AG10803 (cell line): ENCODE results near the gene EIF6.

Experiments used
- DNase-seq: peaks from one replicate; pipeline ENCODE4 v3.0.0; 2010; ENCODE audit warnings: low read depth
- H3K4me3 ChIP-seq: 2 replicates; pipeline ENCODE4 v1.5.1; 2011; ENCODE audit warnings: mild to moderate bottlenecking, low read length, control low read depth
- CTCF ChIP-seq: conservative IDR thresholded peaks from 2 replicates; pipeline ENCODE4 v1.5.1; 2011; ENCODE audit warnings: mild to moderate bottlenecking, low read length, control low read depth, inconsistent platforms

Gene EIF6

GRCh38 chr20:35251613-35251940, 33.0 kb downstream of the EIF6 start:
- TF ChIP-seq CTCF = no peak
- H3K4me3 ChIP-seq = no peak overlapping the region
- DNase-seq = no peak

- no peak for TF ChIP-seq CTCF
- peak; percentile 9 for DNase-seq
Observed at GRCh38 chr20:35248641-35249475, 35.7 kb downstream of the EIF6 start.

GRCh38 chr20:35246723-35247122, 37.8 kb downstream of the EIF6 start:
- no peak overlapping the region for H3K4me3 ChIP-seq
- no peak for DNase-seq
- TF ChIP-seq CTCF = no peak

More at GRCh38 chr20:35248641-35249475, 35.7 kb downstream of the EIF6 start:
- H3K4me3 ChIP-seq = no peak overlapping the region

- TF ChIP-seq CTCF = no peak
- H3K4me3 ChIP-seq = no peak overlapping the region
- DNase-seq = no peak
Observed at GRCh38 chr20:35243986-35244385, 40.6 kb downstream of the EIF6 start.

- TF ChIP-seq CTCF = no peak
- H3K4me3 ChIP-seq = no peak overlapping the region
- DNase-seq = no peak
Observed at GRCh38 chr20:35243317-35243716, 41.3 kb downstream of the EIF6 start.

- H3K4me3 ChIP-seq = no peak overlapping the region
- DNase-seq = no peak
- no peak for TF ChIP-seq CTCF
Observed at GRCh38 chr20:35240811-35241293, 43.7 kb downstream of the EIF6 start.
